Tibial nerve (tissue), 3 donors: ENCODE data around the gene KLHL35.

Experiments used
- POLR2A ChIP-seq, 2 donors: fragments of 450-650 bp; IDR thresholded peaks; one replicate each; pipeline ENCODE4 v1.6.1; 2017; ENCODE audit warnings: antibody characterized with exemption in 2 of 2, mild to moderate bottlenecking in 2 of 2, moderate library complexity in 2 of 2
- TF ChIP-seq, protein P1 (sequence below), 5 experiments: fragments of 200-600 bp in 3 of 5; fragments of 450-650 bp in 2 of 5; sonication (generic) in 3 of 5; IDR thresholded peaks; one replicate each; pipeline ENCODE4 v1.5.1; 2016 to 2019; ENCODE audit warnings: antibody characterized with exemption in 5 of 5, mild to moderate bottlenecking in 3 of 5, moderate library complexity in 2 of 5

DNA sequence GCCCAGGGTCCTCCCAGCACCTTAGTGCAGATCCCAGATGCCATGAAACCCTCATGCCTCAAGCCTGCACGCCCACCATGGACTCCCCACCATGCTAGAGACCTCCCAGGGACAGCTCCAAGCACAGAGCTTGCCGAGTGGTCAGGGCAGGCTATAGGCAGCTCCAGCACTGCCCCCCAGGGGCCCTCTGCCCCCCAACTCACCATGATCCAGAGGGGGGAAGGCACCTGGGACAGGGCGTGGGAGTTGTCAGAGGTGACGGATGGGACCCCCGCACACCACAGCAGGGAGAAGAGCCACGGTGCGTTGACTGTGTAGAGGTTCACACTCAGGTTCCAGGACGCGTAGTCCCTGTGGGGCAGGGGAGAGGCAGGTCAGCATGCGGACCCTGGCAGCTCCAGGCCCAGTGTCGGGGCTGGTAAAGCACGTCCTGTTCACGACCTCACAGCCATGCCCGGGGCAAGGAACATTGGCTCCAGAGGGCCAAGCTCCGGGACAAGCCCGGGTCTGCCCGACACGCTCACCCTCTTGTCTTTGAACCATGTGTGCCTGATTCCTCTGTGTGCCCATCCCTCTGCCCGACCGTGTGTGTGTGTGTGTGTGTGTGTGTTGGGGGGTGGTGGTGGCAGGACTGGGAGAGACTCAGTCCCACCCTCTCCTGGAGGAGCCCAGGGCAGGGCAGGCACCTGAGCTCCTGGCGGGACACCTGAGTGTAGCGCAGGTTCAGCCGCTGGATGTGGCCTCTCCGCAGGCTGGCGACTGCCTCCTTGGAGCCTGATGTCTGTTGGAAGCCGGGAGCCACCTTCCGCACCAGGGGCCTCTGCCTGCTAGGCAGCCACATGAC is 8.2 kb upstream of the KLHL35 start:
- TF ChIP-seq, protein P1, sequence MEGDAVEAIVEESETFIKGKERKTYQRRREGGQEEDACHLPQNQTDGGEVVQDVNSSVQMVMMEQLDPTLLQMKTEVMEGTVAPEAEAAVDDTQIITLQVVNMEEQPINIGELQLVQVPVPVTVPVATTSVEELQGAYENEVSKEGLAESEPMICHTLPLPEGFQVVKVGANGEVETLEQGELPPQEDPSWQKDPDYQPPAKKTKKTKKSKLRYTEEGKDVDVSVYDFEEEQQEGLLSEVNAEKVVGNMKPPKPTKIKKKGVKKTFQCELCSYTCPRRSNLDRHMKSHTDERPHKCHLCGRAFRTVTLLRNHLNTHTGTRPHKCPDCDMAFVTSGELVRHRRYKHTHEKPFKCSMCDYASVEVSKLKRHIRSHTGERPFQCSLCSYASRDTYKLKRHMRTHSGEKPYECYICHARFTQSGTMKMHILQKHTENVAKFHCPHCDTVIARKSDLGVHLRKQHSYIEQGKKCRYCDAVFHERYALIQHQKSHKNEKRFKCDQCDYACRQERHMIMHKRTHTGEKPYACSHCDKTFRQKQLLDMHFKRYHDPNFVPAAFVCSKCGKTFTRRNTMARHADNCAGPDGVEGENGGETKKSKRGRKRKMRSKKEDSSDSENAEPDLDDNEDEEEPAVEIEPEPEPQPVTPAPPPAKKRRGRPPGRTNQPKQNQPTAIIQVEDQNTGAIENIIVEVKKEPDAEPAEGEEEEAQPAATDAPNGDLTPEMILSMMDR (IDR thresholded peaks at IDR 0.05) = no peak
- TF ChIP-seq POLR2A (IDR thresholded peaks at IDR 0.05) = no peak
